Upper lobe of right lung (tissue), 1 donor: Measurements from ENCODE around the gene NTM. TPM values are rescaled to one million over a fixed set of nuclear protein-coding genes. Genes with fewer than 3 reads are reported as not detected.

Experiments
- ATAC-seq: fragments of 200-7000 bp; cut with Tn5 transposase; one replicate; pipeline ENCODE4 v1.9.1; 2020; ENCODE audit warnings: mild to moderate bottlenecking, moderate library complexity
- DNase-seq: peaks from one replicate; pipeline ENCODE4 v3.0.0-alpha.2; 2020
- H3K27ac ChIP-seq: fragments of 200-600 bp; one replicate; pipeline ENCODE4 v1.8.0; 2022
- H3K27me3 ChIP-seq: fragments of 200-600 bp; one replicate; pipeline ENCODE4 v1.8.0; 2022; ENCODE audit warnings: mild to moderate bottlenecking
- H3K36me3 ChIP-seq: fragments of 200-600 bp; one replicate; pipeline ENCODE4 v1.8.0; 2022
- H3K4me1 ChIP-seq: fragments of 200-600 bp; one replicate; pipeline ENCODE4 v1.8.0; 2022
- H3K4me3 ChIP-seq: fragments of 200-600 bp; one replicate; pipeline ENCODE4 v1.8.0; 2022; ENCODE audit warnings: mild to moderate bottlenecking
- H3K9me3 ChIP-seq: fragments of 200-600 bp; one replicate; pipeline ENCODE4 v1.8.0; 2022
- intact Hi-C: fragments of 100-400 bp; cut with DNase I; formaldehyde crosslinking; loops from one replicate; pipeline ENCODE4 v1.11.0; 2022
- total RNA-seq: library from RNA; stranded (reverse); fragmentation: NEBNext Ultra II Directional; extraction: Animal tissue kit (Norgen Biotek cat#: 25700); gene quantifications from one replicate; pipeline ENCODE4 v1.2.1, GENCODE V29; 2021
- TF ChIP-seq, protein P1 (sequence below): fragments of 200-600 bp; IDR thresholded peaks from one replicate; pipeline ENCODE4 v1.8.0; 2022; ENCODE audit warnings: antibody characterized with exemption
- donor health status: DM: no; HTN: yes; CAD: no; lungs with severe emphysema.

Gene NTM
- total RNA-seq, 1 donor from 2014 or later: 3.7 TPM

DNA sequence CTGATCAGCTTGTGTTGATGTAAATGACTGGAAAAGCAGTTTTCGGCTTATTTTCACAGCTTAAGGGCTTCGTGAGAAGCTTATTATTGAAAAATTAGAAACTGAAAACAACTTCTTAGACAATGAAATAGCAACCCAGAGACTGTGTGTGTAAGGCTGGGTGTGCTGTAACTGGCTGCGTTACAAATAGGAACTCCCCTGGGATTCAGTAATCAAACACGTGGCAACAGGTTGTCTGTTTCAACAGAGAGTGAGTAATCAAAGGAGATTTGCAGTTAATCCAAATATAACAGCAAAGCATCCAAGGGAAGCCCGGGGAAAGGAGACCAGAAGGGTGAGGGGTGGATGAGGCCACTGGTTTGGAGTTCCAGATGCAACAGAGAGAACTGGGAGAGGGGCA lies 19.2 kb downstream of the NTM start:
- H3K27ac ChIP-seq: no peak overlapping the region
- TF ChIP-seq, protein P1, sequence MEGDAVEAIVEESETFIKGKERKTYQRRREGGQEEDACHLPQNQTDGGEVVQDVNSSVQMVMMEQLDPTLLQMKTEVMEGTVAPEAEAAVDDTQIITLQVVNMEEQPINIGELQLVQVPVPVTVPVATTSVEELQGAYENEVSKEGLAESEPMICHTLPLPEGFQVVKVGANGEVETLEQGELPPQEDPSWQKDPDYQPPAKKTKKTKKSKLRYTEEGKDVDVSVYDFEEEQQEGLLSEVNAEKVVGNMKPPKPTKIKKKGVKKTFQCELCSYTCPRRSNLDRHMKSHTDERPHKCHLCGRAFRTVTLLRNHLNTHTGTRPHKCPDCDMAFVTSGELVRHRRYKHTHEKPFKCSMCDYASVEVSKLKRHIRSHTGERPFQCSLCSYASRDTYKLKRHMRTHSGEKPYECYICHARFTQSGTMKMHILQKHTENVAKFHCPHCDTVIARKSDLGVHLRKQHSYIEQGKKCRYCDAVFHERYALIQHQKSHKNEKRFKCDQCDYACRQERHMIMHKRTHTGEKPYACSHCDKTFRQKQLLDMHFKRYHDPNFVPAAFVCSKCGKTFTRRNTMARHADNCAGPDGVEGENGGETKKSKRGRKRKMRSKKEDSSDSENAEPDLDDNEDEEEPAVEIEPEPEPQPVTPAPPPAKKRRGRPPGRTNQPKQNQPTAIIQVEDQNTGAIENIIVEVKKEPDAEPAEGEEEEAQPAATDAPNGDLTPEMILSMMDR: no peak
- intact Hi-C loops: no loop called here
- H3K4me1 ChIP-seq: no peaks in the 10 kb centered on the region
- H3K4me3 ChIP-seq: no peak overlapping the region
- H3K9me3 ChIP-seq: no peaks in the 10 kb centered on the region
- DNase-seq (no peak), ATAC-seq (no peak)
- no peaks in the 10 kb centered on the region for H3K36me3 ChIP-seq
- H3K27me3 ChIP-seq: no peaks in the 10 kb centered on the region

DNA sequence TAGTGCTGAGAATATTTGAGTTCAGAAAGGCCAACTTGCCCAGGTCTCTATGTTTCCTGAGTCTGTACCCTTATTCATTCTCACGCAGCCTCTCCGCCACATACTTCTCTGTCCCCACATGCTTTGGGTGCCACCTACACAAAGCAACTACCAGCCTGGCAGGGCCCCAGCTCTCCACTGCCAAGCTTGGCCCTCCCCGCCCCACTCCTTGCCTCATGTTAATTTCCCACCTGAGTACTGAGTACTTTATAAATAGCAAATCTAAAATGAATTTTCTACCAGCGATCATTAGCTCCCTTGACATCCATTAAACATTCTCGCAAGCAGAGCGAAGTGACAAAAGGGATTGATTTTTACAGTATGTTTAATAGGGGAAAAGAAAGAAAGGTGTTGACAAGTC lies 20.8 kb downstream of the NTM start:
- H3K27ac ChIP-seq: no peak overlapping the region
- H3K9me3 ChIP-seq: no peaks in the 10 kb centered on the region
- H3K36me3 ChIP-seq: no peaks in the 10 kb centered on the region
- H3K4me3 ChIP-seq: no peak overlapping the region
- intact Hi-C loops: no loop called here
- no peaks in the 10 kb centered on the region for H3K4me1 ChIP-seq
- no peaks in the 10 kb centered on the region for H3K27me3 ChIP-seq
- TF ChIP-seq, protein P1: no peak
- DNase-seq (no peak), ATAC-seq (no peak)

DNA sequence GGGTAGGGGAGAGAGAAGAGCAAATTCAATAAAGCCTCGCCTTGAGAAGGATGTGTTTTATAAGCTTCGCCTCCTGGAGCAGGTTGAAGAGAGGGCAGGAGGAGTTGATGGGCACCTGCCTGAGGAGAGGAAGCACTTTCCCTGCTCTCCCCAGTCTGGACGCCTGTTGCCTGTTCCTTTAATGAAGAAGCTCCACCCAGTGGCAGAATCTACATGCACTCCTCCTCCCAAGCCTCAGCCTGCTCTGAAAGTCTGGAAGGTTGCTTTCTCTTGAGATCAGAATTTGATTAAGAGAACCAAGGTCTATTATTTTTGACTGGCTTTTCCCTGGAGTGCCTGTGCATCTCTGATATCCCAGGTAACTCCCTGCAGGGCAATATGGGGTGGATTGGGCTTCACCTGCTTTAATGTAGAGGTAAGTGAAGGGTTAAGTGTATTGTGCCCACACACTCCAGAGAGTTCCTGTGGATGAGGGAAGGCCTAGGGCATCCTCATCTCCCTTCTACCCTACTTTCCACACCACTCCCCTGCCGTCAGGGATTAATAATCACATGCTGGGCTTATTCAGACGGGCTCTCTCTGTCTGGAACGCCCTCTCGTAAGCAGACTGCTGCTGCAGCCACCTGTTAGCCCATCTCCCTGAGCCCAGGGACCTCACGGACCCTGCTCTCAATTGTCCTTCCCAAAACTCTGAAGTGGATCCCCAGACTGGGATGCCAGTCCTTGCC lies 22.3 kb downstream of the NTM start:
- peak; percentile 27 for ATAC-seq
- TF ChIP-seq, protein P1: no peak
- no peak overlapping the region for H3K27ac ChIP-seq
- no peak for DNase-seq
- H3K36me3 ChIP-seq: no peaks in the 10 kb centered on the region
- H3K4me3 ChIP-seq: no peak overlapping the region
- no peaks in the 10 kb centered on the region for H3K9me3 ChIP-seq
- no peaks in the 10 kb centered on the region for H3K4me1 ChIP-seq
- intact Hi-C loops: no loop called here
- no peaks in the 10 kb centered on the region for H3K27me3 ChIP-seq

DNA sequence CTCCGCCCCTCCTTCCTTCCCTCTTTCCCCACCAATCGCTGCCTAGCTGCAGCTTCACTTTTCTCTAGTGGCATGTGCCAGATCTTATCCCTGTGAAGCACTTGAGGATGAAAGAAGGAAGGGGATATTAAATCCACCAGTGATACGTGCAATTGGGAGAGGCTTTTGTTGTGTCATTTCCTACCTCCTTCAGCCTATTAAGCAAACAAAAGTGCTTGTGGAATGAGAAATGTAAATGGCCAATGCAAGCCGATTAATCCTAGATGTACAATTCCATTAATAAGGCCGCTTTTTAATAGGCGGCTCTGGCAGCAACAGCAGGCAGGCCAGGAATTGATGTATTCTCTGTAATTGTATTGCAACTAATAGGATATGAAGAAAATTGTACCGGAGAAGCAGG lies 23.3 kb downstream of the NTM start:
- Histone ChIP-seq H3K9me3 (no peaks in the 10 kb centered on the region), H3K36me3 (no peaks in the 10 kb centered on the region), H3K4me1 (no peaks in the 10 kb centered on the region), H3K4me3 (no peak overlapping the region), H3K27ac (no peak overlapping the region), H3K27me3 (no peaks in the 10 kb centered on the region)
- intact Hi-C loops: no loop called here
- DNase-seq (no peak), ATAC-seq (no peak)
- TF ChIP-seq, protein P1: no peak

DNA sequence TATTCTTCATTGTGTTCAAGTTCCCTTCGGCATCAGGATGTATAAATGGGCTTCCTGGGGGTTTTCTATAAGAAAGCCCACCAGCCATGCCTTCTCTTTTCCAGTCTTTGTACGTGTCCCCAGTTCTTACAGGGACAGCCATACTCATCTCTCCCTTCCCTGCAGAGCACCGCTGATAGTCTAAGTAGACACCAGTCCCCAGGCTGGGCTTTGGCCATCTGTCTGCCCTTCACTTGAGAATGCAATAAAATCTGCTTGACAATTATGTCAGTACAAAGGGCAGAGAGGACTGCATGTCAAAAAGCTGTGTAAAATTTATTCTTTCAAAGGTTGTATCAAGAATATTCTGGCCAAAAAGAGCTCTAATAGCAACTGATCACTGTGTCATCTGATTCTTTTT lies 27.3 kb downstream of the NTM start:
- intact Hi-C loops: no loop called here
- Histone ChIP-seq H3K36me3 (no peaks in the 10 kb centered on the region), H3K27ac (no peak overlapping the region), H3K27me3 (no peaks in the 10 kb centered on the region), H3K4me1 (no peaks in the 10 kb centered on the region), H3K4me3 (no peak overlapping the region), H3K9me3 (no peaks in the 10 kb centered on the region)
- ATAC-seq: no peak
- TF ChIP-seq, protein P1: no peak
- DNase-seq: no peak

DNA sequence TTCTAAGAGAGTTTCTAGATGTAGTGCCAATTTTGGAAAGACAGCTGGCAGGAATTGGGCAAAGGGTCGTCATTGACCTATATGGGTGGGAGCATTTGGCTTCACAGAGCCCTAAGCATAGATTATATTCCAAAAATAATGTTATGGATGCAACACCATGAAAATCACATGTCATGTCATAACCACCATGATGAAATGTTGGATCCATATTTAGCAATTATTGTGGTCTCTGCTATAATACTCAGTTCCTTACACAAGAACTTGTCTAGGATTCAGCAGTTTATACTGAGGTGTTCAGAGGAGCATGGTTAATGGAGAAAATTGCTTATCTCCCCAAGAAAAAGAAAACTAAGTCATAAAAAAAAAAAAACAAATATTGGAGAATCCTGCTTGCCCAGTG lies 31.6 kb downstream of the NTM start:
- H3K4me1 ChIP-seq: no peaks in the 10 kb centered on the region
- no peaks in the 10 kb centered on the region for H3K27me3 ChIP-seq
- ATAC-seq (peak; percentile 30), DNase-seq (no peak)
- no peak overlapping the region for H3K27ac ChIP-seq
- TF ChIP-seq, protein P1: no peak
- H3K4me3 ChIP-seq: no peak overlapping the region
- H3K36me3 ChIP-seq: no peaks in the 10 kb centered on the region
- intact Hi-C loops: no loop called here
- no peaks in the 10 kb centered on the region for H3K9me3 ChIP-seq
